ENCODE measurements around the gene CDH23.
A peak's percentile ranks its signal among the peaks of the same experiment; 100 is the strongest.

Gene CDH23

GRCh38 chr10:71742301-71743088, 345.8 kb downstream of the CDH23 start:
- Histone ChIP-seq H3K9ac (ENCODE audit: low read length) (no peak overlapping the region), H3K27ac (ENCODE audit: low read depth, low read length) (no peak overlapping the region), H3K9me3 (ENCODE audit: low read length) (no peaks in the 10 kb centered on the region), H3K4me1 (ENCODE audit: insufficient read depth, low read length) (peaks cover 28% of the 10 kb centered on the region), H3K36me3 (ENCODE audit: insufficient read depth, low read length) (no peaks in the 10 kb centered on the region), H3K4me3 (ENCODE audit: low read depth in 1 of 2, low read length in 2 of 2) (no peak overlapping the region), H3K27me3 (ENCODE audit: control insufficient read depth in 1 of 2, insufficient read depth in 2 of 2, low read length in 2 of 2) (no peaks in the 10 kb centered on the region)

- Histone ChIP-seq H3K27ac (ENCODE audit: low read depth, low read length) (no peak overlapping the region), H3K27me3 (ENCODE audit: control insufficient read depth in 1 of 2, insufficient read depth in 2 of 2, low read length in 2 of 2) (no peaks in the 10 kb centered on the region), H3K4me3 (ENCODE audit: low read depth in 1 of 2, low read length in 2 of 2) (no peak overlapping the region), H3K4me1 (ENCODE audit: insufficient read depth, low read length) (peaks cover 35% of the 10 kb centered on the region), H3K36me3 (ENCODE audit: insufficient read depth, low read length) (no peaks in the 10 kb centered on the region), H3K9me3 (ENCODE audit: low read length) (no peaks in the 10 kb centered on the region), H3K9ac (ENCODE audit: low read length) (no peak overlapping the region)
Measured at GRCh38 chr10:71743089-71743838, 346.5 kb downstream of the CDH23 start.

- Histone ChIP-seq H3K9me3 (ENCODE audit: low read length) (no peaks in the 10 kb centered on the region), H3K4me3 (ENCODE audit: low read depth in 1 of 2, low read length in 2 of 2) (no peak overlapping the region), H3K27me3 (ENCODE audit: control insufficient read depth in 1 of 2, insufficient read depth in 2 of 2, low read length in 2 of 2) (no peaks in the 10 kb centered on the region), H3K4me1 (ENCODE audit: insufficient read depth, low read length) (peaks cover 41% of the 10 kb centered on the region), H3K27ac (ENCODE audit: low read depth, low read length) (no peak overlapping the region), H3K36me3 (ENCODE audit: insufficient read depth, low read length) (no peaks in the 10 kb centered on the region), H3K9ac (ENCODE audit: low read length) (no peak overlapping the region)
Measured at GRCh38 chr10:71743866-71744265, 347.1 kb downstream of the CDH23 start.

GRCh38 chr10:71744897-71745663, 348.4 kb downstream of the CDH23 start:
- H3K27ac ChIP-seq (ENCODE audit: low read depth, low read length), result no peak overlapping the region
- peaks cover 47% of the 10 kb centered on the region for H3K4me1 ChIP-seq (ENCODE audit: insufficient read depth, low read length)
- H3K9me3 ChIP-seq (ENCODE audit: low read length), result no peaks in the 10 kb centered on the region
- H3K36me3 ChIP-seq (ENCODE audit: insufficient read depth, low read length), result peaks cover 7% of the 10 kb centered on the region
- no peaks in the 10 kb centered on the region for H3K27me3 ChIP-seq (ENCODE audit: control insufficient read depth in 1 of 2, insufficient read depth in 2 of 2, low read length in 2 of 2)
- no peak overlapping the region for H3K9ac ChIP-seq (ENCODE audit: low read length)
- no peak overlapping the region for H3K4me3 ChIP-seq (ENCODE audit: low read depth in 1 of 2, low read length in 2 of 2)

- peaks cover 42% of the 10 kb centered on the region for H3K4me1 ChIP-seq (ENCODE audit: insufficient read depth, low read length)
- no peaks in the 10 kb centered on the region for H3K9me3 ChIP-seq (ENCODE audit: low read length)
- H3K27me3 ChIP-seq (ENCODE audit: control insufficient read depth in 1 of 2, insufficient read depth in 2 of 2, low read length in 2 of 2), result no peaks in the 10 kb centered on the region
- H3K27ac ChIP-seq (ENCODE audit: low read depth, low read length), result no peak overlapping the region
- H3K36me3 ChIP-seq (ENCODE audit: insufficient read depth, low read length), result peaks cover 13% of the 10 kb centered on the region
- H3K9ac ChIP-seq (ENCODE audit: low read length), result no peak overlapping the region
- no peak overlapping the region for H3K4me3 ChIP-seq (ENCODE audit: low read depth in 1 of 2, low read length in 2 of 2)
Measured at GRCh38 chr10:71745664-71746250, 349.0 kb downstream of the CDH23 start.

GRCh38 chr10:71746344-71747037, 349.8 kb downstream of the CDH23 start:
- no peak overlapping the region for H3K27ac ChIP-seq (ENCODE audit: low read depth, low read length)
- H3K36me3 ChIP-seq (ENCODE audit: insufficient read depth, low read length), result peaks cover 21% of the 10 kb centered on the region
- H3K9me3 ChIP-seq (ENCODE audit: low read length), result no peaks in the 10 kb centered on the region
- peaks cover 42% of the 10 kb centered on the region for H3K4me1 ChIP-seq (ENCODE audit: insufficient read depth, low read length)
- H3K4me3 ChIP-seq (ENCODE audit: low read depth in 1 of 2, low read length in 2 of 2), result no peak overlapping the region
- H3K27me3 ChIP-seq (ENCODE audit: control insufficient read depth in 1 of 2, insufficient read depth in 2 of 2, low read length in 2 of 2), result no peaks in the 10 kb centered on the region
- H3K9ac ChIP-seq (ENCODE audit: low read length), result no peak overlapping the region

GRCh38 chr10:71747039-71747531, 350.4 kb downstream of the CDH23 start:
- Histone ChIP-seq H3K9me3 (ENCODE audit: low read length) (no peaks in the 10 kb centered on the region), H3K27me3 (ENCODE audit: control insufficient read depth in 1 of 2, insufficient read depth in 2 of 2, low read length in 2 of 2) (no peaks in the 10 kb centered on the region), H3K4me1 (ENCODE audit: insufficient read depth, low read length) (peaks cover 42% of the 10 kb centered on the region), H3K9ac (ENCODE audit: low read length) (no peak overlapping the region), H3K36me3 (ENCODE audit: insufficient read depth, low read length) (peaks cover 26% of the 10 kb centered on the region), H3K4me3 (ENCODE audit: low read depth in 1 of 2, low read length in 2 of 2) (no peak overlapping the region), H3K27ac (ENCODE audit: low read depth, low read length) (no peak overlapping the region)

GRCh38 chr10:71747551-71748523, 351.1 kb downstream of the CDH23 start:
- Histone ChIP-seq H3K27me3 (ENCODE audit: control insufficient read depth in 1 of 2, insufficient read depth in 2 of 2, low read length in 2 of 2) (no peaks in the 10 kb centered on the region), H3K9ac (ENCODE audit: low read length) (no peak overlapping the region), H3K36me3 (ENCODE audit: insufficient read depth, low read length) (peaks cover 34% of the 10 kb centered on the region), H3K27ac (ENCODE audit: low read depth, low read length) (peak overlapping the region; percentile 48), H3K4me1 (ENCODE audit: insufficient read depth, low read length) (peaks cover 42% of the 10 kb centered on the region), H3K4me3 (ENCODE audit: low read depth in 1 of 2, low read length in 2 of 2) (no peak overlapping the region), H3K9me3 (ENCODE audit: low read length) (no peaks in the 10 kb centered on the region)

GRCh38 chr10:71748671-71749191, 352.0 kb downstream of the CDH23 start:
- Histone ChIP-seq H3K27me3 (ENCODE audit: control insufficient read depth in 1 of 2, insufficient read depth in 2 of 2, low read length in 2 of 2) (no peaks in the 10 kb centered on the region), H3K36me3 (ENCODE audit: insufficient read depth, low read length) (peaks cover 42% of the 10 kb centered on the region), H3K4me1 (ENCODE audit: insufficient read depth, low read length) (peaks cover 42% of the 10 kb centered on the region), H3K9me3 (ENCODE audit: low read length) (no peaks in the 10 kb centered on the region), H3K27ac (ENCODE audit: low read depth, low read length) (peak overlapping the region; percentile 53), H3K9ac (ENCODE audit: low read length) (no peak overlapping the region), H3K4me3 (ENCODE audit: low read depth in 1 of 2, low read length in 2 of 2) (no peak overlapping the region)

- peaks cover 42% of the 10 kb centered on the region for H3K4me1 ChIP-seq (ENCODE audit: insufficient read depth, low read length)
- no peaks in the 10 kb centered on the region for H3K9me3 ChIP-seq (ENCODE audit: low read length)
- peak overlapping the region; percentile 53 for H3K27ac ChIP-seq (ENCODE audit: low read depth, low read length)
- peaks cover 49% of the 10 kb centered on the region for H3K36me3 ChIP-seq (ENCODE audit: insufficient read depth, low read length)
- H3K27me3 ChIP-seq (ENCODE audit: control insufficient read depth in 1 of 2, insufficient read depth in 2 of 2, low read length in 2 of 2), result no peaks in the 10 kb centered on the region
- H3K9ac ChIP-seq (ENCODE audit: low read length), result no peak overlapping the region
- H3K4me3 ChIP-seq (ENCODE audit: low read depth in 1 of 2, low read length in 2 of 2), result no peak overlapping the region
Measured at GRCh38 chr10:71749396-71749795, 352.7 kb downstream of the CDH23 start.
